Measurements from ENCODE around the gene ZNF837.

GRCh38 chr19:58417071-58417470 lies 36.2 kb upstream of the ZNF837 start:
- TF ChIP-seq POLR2AphosphoS5 (IDR thresholded peaks at IDR 0.05; ENCODE audit: low read depth, low read length) (no peak), POLR2A (IDR thresholded peaks at IDR 0.05; ENCODE audit: low read depth, low read length) (no peak), TAF1 (IDR thresholded peaks at IDR 0.05; ENCODE audit: borderline replicate concordance, low read depth, low read length) (no peak)

All from GM12892 (cell line).